Cardiac fibroblast (primary cell): Measurements from ENCODE around the gene SHFL.

Experiments used
- DNase-seq, 2 donors: peaks; one replicate each; pipeline versions ENCODE4 v3.0.0 to v3.0.0-alpha.2; 2010; ENCODE audit warnings: low read depth in 2 of 2
- H3K4me3 ChIP-seq, 2 donors: replicated peaks in 1 of 2; 1 replicate in 1 of 2; 2 replicates in 1 of 2; pipeline ENCODE4 v1.5.1; 2011; ENCODE audit warnings: low read depth in 2 of 2, low read length in 2 of 2, mild to moderate bottlenecking in 2 of 2, moderate library complexity in 1 of 2
- TF ChIP-seq, protein P1 (sequence below): IDR thresholded peaks from one replicate; pipeline ENCODE4 v1.5.1; 2011; ENCODE audit warnings: low read depth, mild to moderate bottlenecking, low read length, inconsistent platforms

SHFL gene

DNA sequence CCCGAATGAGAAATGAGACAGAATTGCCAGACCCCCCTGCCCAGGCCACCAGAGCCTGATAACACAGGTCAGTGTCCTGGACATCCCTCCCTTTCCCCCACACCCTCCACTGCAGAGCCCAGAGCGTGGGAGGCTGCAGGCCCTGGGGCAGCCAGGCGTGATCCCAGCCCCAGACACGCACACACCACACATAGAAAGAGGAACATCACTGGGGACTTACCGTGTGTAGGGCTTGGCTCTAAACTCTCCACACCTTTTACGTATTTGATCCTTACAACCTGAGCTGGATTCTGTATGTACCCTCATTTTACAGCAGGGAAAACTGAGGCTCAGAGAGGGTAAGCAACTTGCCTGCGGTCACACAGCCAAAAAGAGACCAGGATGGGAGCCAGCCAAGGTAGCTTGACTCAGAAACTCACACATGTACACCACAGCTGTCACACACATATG is 16.7 kb downstream of the SHFL start:
- no peak for DNase-seq

DNA sequence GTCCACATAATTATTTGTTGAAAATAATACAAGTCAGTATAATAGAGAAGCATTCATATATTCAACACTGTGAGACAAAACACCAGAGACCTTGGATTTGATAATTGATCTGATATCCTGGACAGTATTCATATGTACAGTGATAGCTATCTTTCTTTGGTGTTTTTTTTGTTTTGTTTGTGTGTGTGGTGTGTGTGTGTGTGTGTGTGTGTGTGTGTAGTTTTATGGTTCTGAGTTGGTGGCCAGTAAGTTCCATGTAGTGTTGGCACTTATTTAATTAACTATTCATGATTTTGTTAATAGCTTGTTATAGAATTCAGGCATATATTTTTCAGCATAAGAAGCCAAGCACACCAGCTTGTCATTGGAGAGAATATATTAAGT is 18.0 kb downstream of the SHFL start:
- no peak overlapping the region for H3K4me3 ChIP-seq
- TF ChIP-seq, protein P1, sequence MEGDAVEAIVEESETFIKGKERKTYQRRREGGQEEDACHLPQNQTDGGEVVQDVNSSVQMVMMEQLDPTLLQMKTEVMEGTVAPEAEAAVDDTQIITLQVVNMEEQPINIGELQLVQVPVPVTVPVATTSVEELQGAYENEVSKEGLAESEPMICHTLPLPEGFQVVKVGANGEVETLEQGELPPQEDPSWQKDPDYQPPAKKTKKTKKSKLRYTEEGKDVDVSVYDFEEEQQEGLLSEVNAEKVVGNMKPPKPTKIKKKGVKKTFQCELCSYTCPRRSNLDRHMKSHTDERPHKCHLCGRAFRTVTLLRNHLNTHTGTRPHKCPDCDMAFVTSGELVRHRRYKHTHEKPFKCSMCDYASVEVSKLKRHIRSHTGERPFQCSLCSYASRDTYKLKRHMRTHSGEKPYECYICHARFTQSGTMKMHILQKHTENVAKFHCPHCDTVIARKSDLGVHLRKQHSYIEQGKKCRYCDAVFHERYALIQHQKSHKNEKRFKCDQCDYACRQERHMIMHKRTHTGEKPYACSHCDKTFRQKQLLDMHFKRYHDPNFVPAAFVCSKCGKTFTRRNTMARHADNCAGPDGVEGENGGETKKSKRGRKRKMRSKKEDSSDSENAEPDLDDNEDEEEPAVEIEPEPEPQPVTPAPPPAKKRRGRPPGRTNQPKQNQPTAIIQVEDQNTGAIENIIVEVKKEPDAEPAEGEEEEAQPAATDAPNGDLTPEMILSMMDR, result no peak
- no peak for DNase-seq

More for the DNA sequence above, 16.7 kb downstream of the SHFL start:
- no peak overlapping the region for H3K4me3 ChIP-seq
- TF ChIP-seq, protein P1, result no peak

DNA sequence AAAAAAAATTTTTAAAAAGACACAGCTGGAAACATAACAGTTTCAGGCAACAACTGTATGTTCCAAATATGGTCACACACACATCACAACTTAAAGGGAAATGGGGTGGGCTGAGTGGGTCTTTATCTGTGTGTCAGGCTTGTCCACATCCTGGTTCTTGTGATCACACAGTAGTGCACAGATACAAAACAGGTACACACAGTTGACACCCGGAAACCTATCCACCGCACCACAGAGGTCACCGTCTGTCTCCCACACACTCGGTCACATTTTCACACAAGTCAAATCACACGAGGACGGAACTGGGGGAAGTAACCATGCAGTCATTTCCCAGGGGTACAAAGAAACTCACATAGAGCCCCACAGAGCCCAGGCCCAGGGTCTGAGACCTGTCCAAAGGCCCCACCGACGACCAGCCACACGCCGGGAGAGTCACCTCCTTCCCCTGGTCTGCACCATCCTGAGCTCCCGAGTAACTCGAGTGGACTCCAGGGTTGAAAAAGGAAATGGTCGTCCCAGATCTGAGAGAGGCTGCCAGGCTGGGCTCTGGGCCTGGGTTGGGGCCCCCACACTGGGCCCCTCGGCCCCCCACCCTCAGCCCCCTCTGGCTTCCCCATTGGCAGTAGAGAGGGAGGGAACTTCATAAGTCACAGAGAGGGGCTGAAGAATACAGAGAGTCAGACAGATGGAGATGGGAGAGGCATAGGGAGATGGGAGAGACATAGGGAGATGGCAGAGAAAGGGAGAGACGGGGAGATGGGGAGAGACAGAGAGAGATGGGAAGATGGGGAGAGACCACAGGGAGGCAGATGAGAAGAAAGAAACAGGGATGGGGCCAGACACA is 18.8 kb downstream of the SHFL start:
- no peak overlapping the region for H3K4me3 ChIP-seq
- TF ChIP-seq, protein P1, result no peak
- no peak for DNase-seq

DNA sequence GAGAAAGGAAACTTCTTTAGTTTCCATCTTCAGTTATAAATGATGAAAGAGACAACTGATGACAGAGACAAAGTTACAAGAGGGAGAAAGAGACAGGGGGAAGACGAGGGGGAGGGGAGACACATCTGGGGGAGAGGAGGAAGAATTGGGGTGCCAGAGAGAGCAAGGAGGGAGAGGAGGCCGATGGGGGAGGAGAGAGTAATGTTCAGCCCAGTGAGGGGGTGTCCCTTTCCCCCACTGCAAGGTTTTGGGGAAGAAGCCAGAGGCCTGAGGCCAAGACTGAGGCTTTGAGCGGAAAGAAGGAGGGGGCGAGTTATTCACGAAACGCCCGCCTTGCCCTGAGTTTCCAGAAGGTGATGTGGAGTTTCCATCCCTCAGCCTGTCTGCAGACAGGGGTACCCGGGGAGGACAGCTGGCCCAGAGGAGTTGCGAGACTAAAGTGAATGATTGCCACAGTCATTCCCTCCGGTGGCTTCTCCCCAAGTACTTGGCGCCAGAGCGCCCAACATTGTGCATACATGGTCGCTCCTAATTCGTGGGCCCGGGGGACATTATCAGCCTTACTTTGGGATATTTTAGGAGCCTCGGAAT is 19.5 kb downstream of the SHFL start:
- TF ChIP-seq, protein P1, result no peak
- H3K4me3 ChIP-seq, result peak overlapping the region in 1 of 2 donors; percentile 7
- DNase-seq, result no peak

DNA sequence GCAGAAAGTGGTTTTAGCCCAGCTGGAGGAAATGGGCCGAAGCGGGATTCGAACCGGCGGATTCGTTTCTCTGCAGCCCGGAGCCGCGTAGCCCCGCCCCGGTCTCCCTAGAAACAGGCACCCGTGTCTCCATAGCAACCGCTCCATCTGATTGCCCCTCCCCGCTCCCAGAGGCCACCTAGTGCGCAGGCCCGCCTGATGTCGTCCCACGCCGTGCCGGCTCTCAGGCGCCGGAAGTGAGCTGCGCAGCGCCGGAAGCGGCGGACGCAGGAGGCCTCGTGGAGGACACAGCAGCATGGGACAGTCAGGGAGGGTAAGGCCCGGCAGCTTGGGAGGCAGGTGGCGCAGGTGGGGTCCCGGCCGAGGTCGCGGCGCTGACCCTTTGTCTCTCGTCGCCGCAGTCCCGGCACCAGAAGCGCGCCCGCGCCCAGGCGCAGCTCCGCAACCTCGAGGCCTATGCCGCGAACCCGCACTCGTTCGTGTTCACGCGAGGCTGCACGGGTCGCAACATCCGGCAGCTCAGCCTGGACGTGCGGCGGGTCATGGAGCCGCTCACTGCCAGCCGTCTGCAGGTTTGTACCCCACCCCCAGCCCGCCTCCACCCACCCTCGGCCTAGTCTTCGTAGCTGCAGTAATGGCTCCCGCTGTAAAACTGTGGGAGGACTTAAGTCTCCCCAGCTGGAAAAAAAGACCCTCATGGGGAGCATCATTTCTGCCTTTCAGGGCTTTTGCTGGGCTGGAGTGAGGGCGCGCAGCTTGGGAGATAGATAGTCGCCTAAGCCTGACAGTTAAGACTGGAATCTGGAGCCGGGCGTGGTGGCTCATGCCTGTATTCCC is 20.2 kb downstream of the SHFL start, which contains the start of gene PPAN:
Gene PPAN (plus strand): TSS at position 263 of the 837 bp plus-strand sequence. CDS start 33 bp downstream, at position 296.
- H3K4me3 ChIP-seq, result peak within 1 kb of the TSS; percentile 66 to 86
- TF ChIP-seq, protein P1, result no peak

DNA sequence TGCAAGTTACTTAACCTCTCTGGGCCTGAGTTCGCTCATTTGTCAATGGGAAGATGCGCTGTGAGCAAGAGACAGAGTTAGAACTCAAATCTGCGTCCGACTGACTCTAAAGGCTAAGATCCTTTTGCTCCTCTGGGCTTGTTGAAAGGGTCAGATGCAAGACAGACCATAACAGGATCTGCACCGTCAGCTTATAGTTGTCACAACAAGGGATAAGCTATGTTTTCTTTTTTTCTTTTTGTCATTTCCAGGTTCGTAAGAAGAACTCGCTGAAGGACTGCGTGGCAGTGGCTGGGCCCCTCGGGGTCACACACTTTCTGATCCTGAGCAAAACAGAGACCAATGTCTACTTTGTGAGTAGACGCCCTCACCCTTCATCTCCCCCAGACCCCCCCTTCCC is 21.1 kb downstream of the SHFL start:
- DNase-seq, result no peak
- peak overlapping the region; percentile 66 to 86 for H3K4me3 ChIP-seq
- TF ChIP-seq, protein P1, result no peak

More for the DNA sequence above, 20.2 kb downstream of the SHFL start, which contains the start of gene PPAN:
- DNase-seq, result peak; percentile 99
